WTC11 (cell line): ENCODE measurements around the gene ARG2. TPM values are rescaled to one million over a fixed set of nuclear protein-coding genes. Genes with fewer than 3 reads are reported as not detected.

Experiments
- ATAC-seq: fragments of 200-7000 bp; cut with Tn5 transposase; 2 replicates; pipeline ENCODE4 v1.10.0; 2021; ENCODE audit warnings: mild to moderate bottlenecking, moderate library complexity
- CTCF ChIA-PET: fragments of 300-600 bp; sonication (Branson Sonifier 250); formaldehyde crosslinking; loops from one replicate; lab custom pipeline; 2021; ENCODE audit warnings: antibody characterized with exemption; lab: Charles Lee
- POLR2A ChIA-PET: fragments of 350-600 bp; sonication (Branson Sonifier 250); formaldehyde crosslinking; loops from one replicate; lab custom pipeline; 2021; ENCODE audit warnings: antibody characterized with exemption; lab: Charles Lee
- DNase-seq: peaks from one replicate; pipeline ENCODE4 v3.0.0; 2021; ENCODE audit warnings: low spot score
- H3K27ac Mint-ChIP-seq: 2 replicates; pipeline ENCODE4 v1.8.0; 2021; ENCODE audit warnings: mixed read lengths
- H3K27me3 Mint-ChIP-seq: 2 replicates; pipeline ENCODE4 v1.8.0; 2021; ENCODE audit warnings: low read depth, mild to moderate bottlenecking, moderate library complexity, mixed read lengths
- H3K36me3 Mint-ChIP-seq: 2 replicates; pipeline ENCODE4 v1.8.0; 2021; ENCODE audit warnings: mixed read lengths
- H3K4me1 Mint-ChIP-seq: 2 replicates; pipeline ENCODE4 v1.8.0; 2022; ENCODE audit warnings: mixed read lengths
- H3K4me3 Mint-ChIP-seq: 2 replicates; pipeline ENCODE4 v1.8.0; 2021; ENCODE audit warnings: mild to moderate bottlenecking, moderate library complexity, mixed read lengths
- H3K9me3 Mint-ChIP-seq: 2 replicates; pipeline ENCODE4 v1.8.0; 2021; ENCODE audit warnings: mixed read lengths
- ARID4B ChIP-seq: sonication (generic); formaldehyde crosslinking; IDR thresholded peaks from 2 replicates; pipeline ENCODE4 v1.8.0; 2023; ENCODE audit warnings: missing genetic modification reagents, mild to moderate bottlenecking, borderline replicate concordance
- ATF2 ChIP-seq: sonication (generic); formaldehyde crosslinking; IDR thresholded peaks from 2 replicates; pipeline ENCODE4 v1.8.1; 2022; ENCODE audit warnings: low read depth, missing genetic modification reagents, borderline replicate concordance
- CBFB ChIP-seq: sonication (generic); formaldehyde crosslinking; IDR thresholded peaks from 2 replicates; pipeline ENCODE4 v1.8.1; 2022; ENCODE audit warnings: mild to moderate bottlenecking, low read depth, missing genetic modification reagents
- ELF4 ChIP-seq: sonication (generic); formaldehyde crosslinking; IDR thresholded peaks from 2 replicates; pipeline ENCODE4 v1.8.1; 2022; ENCODE audit warnings: low read depth, mild to moderate bottlenecking, moderate library complexity, missing genetic modification reagents
- FOXK1 ChIP-seq: sonication (generic); formaldehyde crosslinking; IDR thresholded peaks from 2 replicates; pipeline ENCODE4 v1.8.0; 2022; ENCODE audit warnings: mild to moderate bottlenecking, moderate library complexity, missing genetic modification reagents
- HMGXB4 ChIP-seq: sonication (generic); formaldehyde crosslinking; IDR thresholded peaks from 2 replicates; pipeline ENCODE4 v1.8.1; 2023; ENCODE audit warnings: mild to moderate bottlenecking, moderate library complexity, missing genetic modification reagents
- IRF2 ChIP-seq: sonication (generic); formaldehyde crosslinking; IDR thresholded peaks from 2 replicates; pipeline ENCODE4 v1.8.0; 2022; ENCODE audit warnings: low read depth, missing genetic modification reagents, borderline replicate concordance
- JAZF1 ChIP-seq: fragments of 250-450 bp; sonication (Bioruptor Pico); IDR thresholded peaks from 2 replicates; pipeline ENCODE4 v1.9.0; 2021; ENCODE audit warnings: moderate library complexity, mild to moderate bottlenecking, inconsistent platforms
- MLX ChIP-seq: sonication (generic); formaldehyde crosslinking; IDR thresholded peaks from 2 replicates; pipeline ENCODE4 v1.8.1; 2023; ENCODE audit warnings: mild to moderate bottlenecking, missing genetic modification reagents, moderate library complexity
- OVOL2 ChIP-seq: fragments of 250-450 bp; sonication (Bioruptor Pico); IDR thresholded peaks from 2 replicates; pipeline ENCODE4 v1.9.0; 2021; ENCODE audit warnings: mild to moderate bottlenecking, borderline replicate concordance
- STAT6 ChIP-seq: sonication (generic); formaldehyde crosslinking; conservative IDR thresholded peaks from 2 replicates; pipeline ENCODE4 v1.8.1; 2023; ENCODE audit warnings: mild to moderate bottlenecking, low read depth, missing genetic modification reagents, moderate library complexity
- ZNF121 ChIP-seq: sonication (generic); formaldehyde crosslinking; IDR thresholded peaks from 2 replicates; pipeline ENCODE4 v1.8.0; 2023; ENCODE audit warnings: missing genetic modification reagents
- ZNF219 ChIP-seq: sonication (generic); formaldehyde crosslinking; IDR thresholded peaks from 2 replicates; pipeline ENCODE4 v1.8.0; 2023; ENCODE audit warnings: missing genetic modification reagents, mild to moderate bottlenecking, borderline replicate concordance
- total RNA-seq: library from RNA; stranded (reverse); gene quantifications from 3 replicates; pipeline ENCODE4 v1.2.3, GENCODE V29; 2021
- TF ChIP-seq, protein P1 (sequence below): sonication (generic); formaldehyde crosslinking; IDR thresholded peaks from 2 replicates; pipeline ENCODE4 v1.8.1; 2022; ENCODE audit warnings: missing genetic modification reagents, borderline replicate concordance

The ARG2 gene
- total RNA-seq, 1 experiment from 2014 or later = 29.8 TPM

GRCh38 chr14:67665868-67666267, 46.1 kb downstream of the ARG2 start:
- H3K27ac Mint-ChIP-seq = peak overlapping the region; percentile 37; the same call in 1 of the 2 replicates
- TF ChIP-seq FOXK1 (CRISPR knock-in tag) = no peak
- TF ChIP-seq MLX = no peak
- TF ChIP-seq, protein P1, sequence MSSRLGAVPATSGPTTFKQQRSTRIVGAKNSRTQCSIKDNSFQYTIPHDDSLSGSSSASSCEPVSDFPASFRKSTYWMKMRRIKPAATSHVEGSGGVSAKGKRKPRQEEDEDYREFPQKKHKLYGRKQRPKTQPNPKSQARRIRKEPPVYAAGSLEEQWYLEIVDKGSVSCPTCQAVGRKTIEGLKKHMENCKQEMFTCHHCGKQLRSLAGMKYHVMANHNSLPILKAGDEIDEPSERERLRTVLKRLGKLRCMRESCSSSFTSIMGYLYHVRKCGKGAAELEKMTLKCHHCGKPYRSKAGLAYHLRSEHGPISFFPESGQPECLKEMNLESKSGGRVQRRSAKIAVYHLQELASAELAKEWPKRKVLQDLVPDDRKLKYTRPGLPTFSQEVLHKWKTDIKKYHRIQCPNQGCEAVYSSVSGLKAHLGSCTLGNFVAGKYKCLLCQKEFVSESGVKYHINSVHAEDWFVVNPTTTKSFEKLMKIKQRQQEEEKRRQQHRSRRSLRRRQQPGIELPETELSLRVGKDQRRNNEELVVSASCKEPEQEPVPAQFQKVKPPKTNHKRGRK (CRISPR knock-in tag) = no peak
- TF ChIP-seq ELF4 = no peak
- TF ChIP-seq CBFB (CRISPR knock-in tag) = no peak
- TF ChIP-seq OVOL2 = no peak
- TF ChIP-seq STAT6 (CRISPR knock-in tag) = no peak
- no peak for TF ChIP-seq HMGXB4 (CRISPR knock-in tag)
- POLR2A ChIA-PET = interaction anchor here (1.3 kb wide), 1 partner anchor 30 kb away, joined by 4 read pairs; the partner anchor contains the start of gene RDH11
- no peak overlapping the region for H3K4me3 Mint-ChIP-seq
- DNase-seq (no peak), ATAC-seq (no peak)
- CTCF ChIA-PET = interaction anchor here (0.9 to 4.0 kb wide), 6 partner anchors 37 to 238 kb away, joined by 3 to 49 read pairs (median 4); partner anchors contain the start of genes ARG2 and PIGH
- H3K27me3 Mint-ChIP-seq = no peaks in the 10 kb centered on the region
- H3K4me1 Mint-ChIP-seq = peaks cover 13% of the 10 kb centered on the region
- H3K36me3 Mint-ChIP-seq = peaks cover 5% of the 10 kb centered on the region
- no peaks in the 10 kb centered on the region for H3K9me3 Mint-ChIP-seq

DNA sequence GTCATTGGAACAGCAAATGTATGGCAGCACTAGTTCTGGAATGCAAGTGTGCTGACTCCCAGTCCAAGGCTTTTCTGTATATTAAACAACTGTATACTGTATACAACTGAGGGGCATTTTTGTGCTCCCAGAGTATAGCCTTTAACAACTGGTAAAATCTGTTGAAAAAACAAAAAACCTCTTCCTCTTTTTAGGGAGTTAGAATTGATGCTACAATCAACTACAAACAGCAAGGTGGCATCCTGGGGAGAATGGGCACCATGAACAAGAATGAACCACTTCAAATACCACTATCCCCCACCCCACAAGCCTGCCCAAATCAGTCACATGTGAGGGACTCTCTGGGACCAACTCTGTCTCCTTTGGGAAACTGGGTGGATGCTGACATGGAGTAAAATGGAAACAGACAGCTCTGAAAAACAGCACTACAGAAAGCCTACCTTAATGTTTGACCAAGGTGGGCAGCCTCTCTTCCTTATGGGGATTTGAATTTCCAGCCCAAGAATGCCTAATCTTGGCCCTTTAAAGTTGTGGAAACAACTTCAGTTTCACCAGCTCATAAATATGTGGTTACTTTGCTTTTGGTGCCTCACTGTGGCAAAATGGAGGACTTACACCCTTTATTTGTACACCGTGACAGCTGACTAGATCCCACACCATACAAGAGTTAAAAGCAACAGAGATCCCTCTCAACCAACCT, 47.2 kb downstream of the ARG2 start:
- Mint-ChIP-seq H3K9me3 (no peaks in the 10 kb centered on the region), H3K27ac (peak overlapping the region; percentile 85), H3K4me1 (peaks cover 13% of the 10 kb centered on the region), H3K27me3 (no peaks in the 10 kb centered on the region), H3K4me3 (no peak overlapping the region), H3K36me3 (peaks cover 5% of the 10 kb centered on the region)
- DNase-seq = no peak
- TF ChIP-seq ATF2 (CRISPR knock-in tag) (no peak), ZNF121 (peak; percentile 88), ZNF219 (no peak), IRF2 (CRISPR knock-in tag) (no peak), ARID4B (CRISPR knock-in tag) (no peak), JAZF1 (CRISPR knock-in tag) (no peak)
- ATAC-seq = peak; percentile 93
- POLR2A ChIA-PET = interaction anchor here (1.0 to 1.3 kb wide), 4 partner anchors 25 to 47 kb away, joined by 3 to 5 read pairs (median 4); partner anchors contain the start of gene RDH11
- CTCF ChIA-PET = interaction anchor here (0.6 to 4.0 kb wide), 25 partner anchors 8 to 307 kb away, joined by 3 to 49 read pairs (median 4); partner anchors contain the start of genes ARG2, ATP6V1D, EIF2S1 and PIGH
